GM12892 (cell line): Measurements from ENCODE around the gene SNX8.

Experiments used
- POLR2A ChIP-seq: IDR thresholded peaks from 2 replicates; pipeline ENCODE4 v1.6.1; 2011; ENCODE audit warnings: low read depth, low read length, control low read depth
- POLR2AphosphoS5 ChIP-seq: IDR thresholded peaks from 2 replicates; pipeline ENCODE4 v1.6.1; 2011; ENCODE audit warnings: low read depth, low read length, control low read depth

- TF ChIP-seq POLR2A, result no peak
- TF ChIP-seq POLR2AphosphoS5, result no peak
Measured at GRCh38 chr7:2283074-2283473, 31.2 kb downstream of the SNX8 start.
